ENCODE results near the gene LTBR.

Gene LTBR

GRCh38 chr12:6346235-6346832, 37.6 kb upstream of the LTBR start:
- DNase-seq = no peak

DNA sequence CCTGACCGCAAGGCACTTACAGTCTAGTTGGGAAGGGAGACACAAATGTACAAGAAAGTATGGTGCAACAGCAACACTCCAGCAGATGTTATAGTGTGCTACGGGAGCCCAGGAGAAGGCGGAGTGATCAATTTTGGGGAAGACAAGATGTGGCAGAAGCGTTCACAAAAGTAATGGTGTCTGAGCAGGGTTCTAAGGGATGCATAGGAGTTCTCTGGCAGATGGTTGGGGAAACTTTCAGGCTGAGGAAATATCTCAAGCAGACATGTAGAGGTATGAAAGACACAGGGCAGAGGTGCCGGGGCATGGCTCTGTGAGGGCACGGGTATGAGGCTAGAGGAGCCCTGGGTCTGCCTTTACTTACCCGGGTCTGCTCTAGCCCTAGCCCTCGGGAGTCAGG, 37.0 kb upstream of the LTBR start:
- DNase-seq = no peak

- DNase-seq = no peak
Measured at GRCh38 chr12:6347367-6348338, 36.3 kb upstream of the LTBR start.

- no peak for DNase-seq
Measured at GRCh38 chr12:6351622-6352021, 32.3 kb upstream of the LTBR start.

DNA sequence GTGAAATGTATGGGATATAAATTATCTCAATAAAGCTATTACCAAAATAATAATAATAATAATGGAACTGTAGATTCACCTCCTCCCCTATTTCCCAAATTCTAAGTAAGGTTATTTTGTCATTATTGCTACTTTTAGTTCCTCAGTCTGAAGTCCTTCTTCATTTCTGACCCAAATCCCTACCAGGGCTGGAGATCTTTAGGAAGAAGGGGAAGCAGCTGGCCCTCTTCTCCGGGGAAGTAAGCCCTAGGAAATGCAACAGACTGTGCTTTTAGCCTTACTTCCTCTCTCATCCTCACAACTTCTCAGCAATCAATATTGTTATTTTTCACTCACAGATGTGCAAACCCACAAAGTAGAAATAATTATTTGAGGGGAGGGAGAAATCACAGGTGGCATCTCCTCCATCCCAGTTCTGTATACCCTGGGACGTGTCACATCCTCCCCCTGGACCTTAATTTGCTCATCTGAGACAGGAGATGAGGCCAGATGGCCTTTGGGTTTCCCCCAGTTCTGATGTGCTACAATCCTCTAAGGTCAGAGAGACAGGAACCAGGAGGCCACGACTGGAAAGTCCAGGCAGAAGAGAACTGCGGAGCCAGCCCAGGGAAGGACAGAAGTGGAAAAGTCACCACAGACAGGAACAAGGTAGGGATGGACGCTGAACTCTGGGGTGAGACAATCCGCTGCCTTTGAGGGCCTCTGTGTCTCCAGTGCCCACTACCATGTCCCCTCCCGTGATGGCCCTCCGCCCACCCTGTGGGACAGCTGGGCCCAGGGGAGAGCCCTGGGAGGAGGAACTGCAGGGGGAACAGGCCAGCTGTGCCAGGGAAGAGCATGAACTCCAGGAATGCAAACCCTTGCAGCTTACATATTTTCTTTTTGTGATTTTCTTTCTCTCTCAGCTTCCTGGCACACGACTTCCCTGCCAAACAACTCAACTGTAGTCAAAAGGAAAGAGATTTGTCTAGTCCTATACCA, 31.5 kb upstream of the LTBR start:
- no peak for DNase-seq

DNA sequence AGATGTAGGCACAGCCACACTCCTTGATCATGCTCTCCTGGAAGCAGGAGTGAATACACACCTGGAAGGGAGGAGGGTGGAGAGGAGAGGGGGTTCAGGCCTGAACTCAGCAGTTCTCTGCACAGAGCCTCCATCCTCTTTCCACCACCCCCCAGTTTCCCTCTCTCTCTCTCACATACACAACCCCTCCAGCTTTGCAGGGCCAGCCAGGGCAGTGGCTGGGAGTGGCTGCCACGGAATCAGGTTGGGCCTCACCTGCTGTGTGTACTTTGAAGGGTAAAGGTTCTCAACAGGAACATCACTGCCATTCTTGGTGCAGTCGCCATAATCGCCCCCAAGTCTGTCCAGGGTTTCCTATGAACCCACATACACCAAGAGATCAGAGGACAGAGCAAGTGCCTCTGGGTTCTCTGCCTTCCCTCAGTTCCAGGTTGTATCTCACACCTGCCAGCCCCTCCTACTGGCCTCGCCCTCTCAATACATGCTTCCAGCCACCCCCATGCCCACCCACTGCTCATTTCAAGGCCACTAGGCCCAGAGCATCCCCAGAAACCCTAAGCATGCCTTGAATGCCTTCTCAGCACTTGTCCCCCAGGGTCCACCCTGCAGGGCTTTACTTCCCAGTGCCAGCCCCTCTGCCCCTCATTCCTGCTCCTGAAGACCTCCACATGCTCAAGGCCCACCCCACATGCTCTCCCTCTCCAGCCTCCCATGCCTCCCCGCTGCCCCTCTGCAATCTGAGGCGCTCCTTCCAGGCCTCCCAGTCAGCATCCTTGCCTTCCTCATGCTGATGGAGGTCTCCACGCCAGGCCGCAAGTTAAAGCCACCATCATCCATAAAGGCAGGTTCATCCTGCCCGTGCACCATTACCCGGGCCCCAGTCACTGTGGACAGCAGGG, 29.2 kb upstream of the LTBR start:
- no peak for DNase-seq

DNA sequence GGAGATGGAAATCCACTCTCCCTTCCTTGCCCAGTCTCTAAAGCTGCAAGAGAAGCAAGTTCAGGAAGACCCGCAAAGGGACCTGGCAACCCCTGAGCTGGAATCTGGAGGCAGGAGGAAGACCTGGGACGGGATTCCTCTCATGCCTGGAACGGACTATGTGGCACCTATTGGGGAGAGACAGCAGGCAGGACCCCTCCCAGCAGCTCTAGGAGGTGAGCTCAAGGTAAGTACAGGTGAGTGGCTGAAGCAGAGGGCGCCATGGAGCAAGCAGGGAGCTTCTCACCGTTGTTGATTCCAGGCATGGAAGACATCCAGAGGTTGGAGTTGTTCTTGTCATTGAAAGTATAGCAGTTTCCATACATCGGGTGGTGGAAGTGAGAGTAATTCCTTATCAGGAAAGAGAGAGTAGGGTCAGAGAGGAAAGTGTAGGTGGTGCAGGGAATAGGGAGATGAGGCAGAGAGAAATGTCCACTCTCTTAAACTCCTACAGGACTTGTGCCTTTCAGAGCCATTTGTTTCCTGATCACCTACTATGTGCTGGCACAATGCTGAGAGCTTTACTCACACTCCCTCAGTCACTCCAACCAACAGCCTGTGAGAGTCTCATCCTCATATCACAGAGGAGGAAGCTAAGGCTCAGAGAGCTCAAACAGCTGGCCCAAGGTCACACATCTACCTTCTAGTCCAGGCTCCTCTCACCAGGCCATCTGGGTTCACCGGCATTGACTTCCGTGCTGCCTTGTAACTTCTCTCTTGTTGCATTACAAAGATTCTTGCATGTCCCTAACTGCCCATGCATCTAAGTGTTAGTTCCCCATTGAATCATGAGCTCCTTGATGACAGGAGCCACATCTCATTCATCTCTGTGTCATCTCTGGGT, 28.2 kb upstream of the LTBR start:
- no peak for DNase-seq

DNA sequence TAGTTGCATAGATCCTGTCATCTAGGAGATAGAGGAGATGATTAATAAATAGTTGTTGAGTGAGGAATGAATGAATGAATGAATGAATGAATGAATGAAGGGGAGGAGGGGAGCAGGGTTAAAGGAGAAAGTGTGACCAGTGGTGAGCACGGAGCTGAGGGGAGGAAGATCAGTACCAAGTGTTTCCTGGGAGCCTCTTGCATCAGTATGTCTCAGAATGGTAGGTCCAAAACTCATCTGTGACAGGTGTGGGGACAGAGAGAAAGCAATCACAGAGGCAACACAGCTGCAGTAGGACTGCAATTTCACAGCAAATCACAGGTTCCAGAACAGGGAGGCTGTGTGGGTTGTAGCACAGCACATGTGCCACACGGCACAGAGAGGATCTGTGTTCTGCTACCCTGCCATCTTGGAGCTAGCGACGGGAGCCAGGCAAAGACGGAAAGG, 27.6 kb upstream of the LTBR start:
- DNase-seq = no peak

DNA sequence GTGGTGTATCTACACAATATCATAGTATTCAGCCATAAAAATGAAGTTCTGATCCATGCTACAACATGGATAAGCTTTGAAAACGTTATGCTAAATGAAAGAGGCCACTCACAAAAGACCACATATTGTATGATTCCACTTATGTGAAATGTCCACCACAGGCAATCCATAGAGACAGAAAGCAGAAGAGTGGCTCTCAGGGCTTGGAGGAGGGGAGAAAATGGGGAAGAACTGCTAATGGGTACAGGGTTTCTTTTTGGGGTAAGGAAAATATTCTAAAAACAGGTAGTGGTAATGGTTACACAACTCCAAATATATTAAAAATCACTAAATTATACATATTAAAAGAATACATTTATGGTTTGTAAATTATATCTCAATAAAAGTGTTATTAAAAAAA, 25.1 kb upstream of the LTBR start:
- no peak for DNase-seq

GRCh38 chr12:6360080-6360571, 23.8 kb upstream of the LTBR start:
- no peak for DNase-seq

- no peak for DNase-seq
Measured at GRCh38 chr12:6360578-6361490, 23.1 kb upstream of the LTBR start.

GRCh38 chr12:6361834-6362233, 22.1 kb upstream of the LTBR start:
- no peak for DNase-seq

DNA sequence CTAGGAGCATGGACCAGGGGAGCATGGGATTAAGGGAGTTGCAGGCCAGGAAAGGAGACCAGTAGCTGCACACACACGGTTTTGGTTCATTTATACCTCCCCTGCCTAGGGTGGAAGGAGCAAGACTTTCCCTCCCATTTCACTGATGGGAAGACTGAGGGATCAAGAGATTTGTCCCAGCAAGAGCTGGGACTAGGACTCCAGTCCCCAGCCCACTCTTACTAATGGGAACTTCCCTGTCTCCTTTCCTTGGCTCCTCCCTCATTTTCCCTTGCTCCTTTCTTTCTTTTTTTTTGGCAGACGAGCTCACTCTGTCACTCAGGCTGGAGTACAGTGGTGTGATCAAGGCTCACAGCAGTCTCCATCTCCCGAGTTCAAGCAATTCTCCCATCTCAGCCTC, 21.6 kb upstream of the LTBR start:
- no peak for DNase-seq

DNA sequence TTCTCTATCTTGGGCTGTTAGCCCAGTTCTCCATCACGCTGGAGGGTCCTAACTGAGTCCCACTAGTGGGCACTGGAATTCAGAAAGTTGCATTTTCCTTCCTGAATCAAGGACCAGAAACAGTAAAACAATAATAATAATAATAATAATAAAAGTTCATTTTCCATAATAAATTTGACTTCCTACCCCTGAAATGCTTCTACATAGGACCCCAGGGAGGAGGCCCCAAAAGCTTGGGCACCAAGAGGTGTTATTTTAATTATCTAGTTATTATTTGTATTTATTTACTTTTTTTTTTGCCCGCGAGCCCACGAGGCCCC, 21.0 kb upstream of the LTBR start:
- DNase-seq = no peak

DNA sequence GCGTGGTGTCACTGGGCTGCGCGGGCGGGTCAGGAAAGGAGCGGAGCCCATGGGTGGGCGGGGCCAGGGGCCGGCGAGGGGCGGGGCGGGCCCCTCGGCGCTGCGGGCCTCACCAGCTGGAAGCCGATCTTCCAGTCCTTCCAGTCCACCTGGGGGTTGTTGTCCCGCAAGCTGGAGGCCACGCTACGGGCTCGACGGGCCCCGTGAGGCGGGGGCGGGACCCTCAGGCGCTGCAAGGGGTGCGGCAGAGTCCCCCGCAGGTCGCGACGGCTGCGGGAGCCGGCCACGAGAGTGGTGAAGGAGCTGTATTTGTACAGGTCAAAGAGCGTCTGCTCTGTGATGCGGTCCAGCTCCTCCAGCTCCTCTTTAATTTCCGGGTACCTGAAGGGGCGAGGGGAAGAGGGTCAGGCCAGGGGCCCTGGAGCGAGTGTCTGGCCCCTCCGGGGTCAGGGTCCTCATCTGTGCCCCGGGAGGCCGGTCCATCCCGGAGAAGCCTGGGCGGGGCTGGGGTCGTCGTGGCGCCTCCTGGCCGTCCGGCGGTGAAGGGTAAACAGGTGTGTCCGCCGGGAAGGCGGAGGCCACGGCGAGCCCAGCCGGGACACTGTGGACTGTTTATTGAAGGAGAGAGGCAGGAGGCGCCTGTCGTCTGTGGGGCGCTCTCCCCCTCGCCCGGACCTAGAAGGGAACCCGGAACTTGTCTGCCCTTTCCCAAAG, 20.5 kb upstream of the LTBR start:
- peak in 14 of 51 donors; percentile 12 to 51 (median 27) for DNase-seq

- no peak for DNase-seq
Measured at GRCh38 chr12:6364044-6364374, 20.0 kb upstream of the LTBR start.

- peak in 2 of 51 donors; percentile 10 to 17 for DNase-seq
Measured at GRCh38 chr12:6367065-6367968, 16.6 kb upstream of the LTBR start.

All from hypothalamus (tissue), 51 donors.